ENCODE measurements around the gene NACA2. TPM values are rescaled to one million over a fixed set of nuclear protein-coding genes. Genes with fewer than 3 reads are reported as not detected.

NACA2 gene
- total and polyA plus RNA-seq, 2 of the 13 experiments (the other 11 are each of a cell fraction or from before 2014, with no cell fraction given), result 0.21 TPM; not detected in 1

- TF ChIP-seq ZNF281 (CRISPR knock-in tag; IDR thresholded peaks at IDR 0.05; ENCODE audit: borderline replicate concordance) (no peak), MYC (CRISPR knock-in tag; IDR thresholded peaks at IDR 0.05; ENCODE audit: borderline replicate concordance) (no peak), MAFK (conservative IDR thresholded peaks at IDR 0.05 in 1 of 2, IDR thresholded peaks at IDR 0.05 in 1 of 2; ENCODE audit: low read length in 2 of 2) (peak; percentile 15 to 74; a peak in 1 of 4 replicates), SALL1 (CRISPR knock-in tag; IDR thresholded peaks at IDR 0.05) (peak; percentile 91), ZBTB10 (CRISPR knock-in tag; IDR thresholded peaks at IDR 0.05; ENCODE audit: borderline replicate concordance) (no peak), ZNF674 (CRISPR knock-in tag; IDR thresholded peaks at IDR 0.05; ENCODE audit: low read depth) (no peak), TCF7 (IDR thresholded peaks at IDR 0.05; ENCODE audit: low read depth) (no peak; the same call in 1 of the 2 replicates), ELF3 (CRISPR knock-in tag; IDR thresholded peaks at IDR 0.05) (peak; percentile 61; the same call in 1 of the 2 replicates), ZNF136 (CRISPR knock-in tag; IDR thresholded peaks at IDR 0.05; ENCODE audit: low read depth) (no peak), ZNF367 (CRISPR knock-in tag; IDR thresholded peaks at IDR 0.05; ENCODE audit: borderline replicate concordance) (no peak), ZHX1 (CRISPR knock-in tag; IDR thresholded peaks at IDR 0.05; ENCODE audit: low read depth) (no peak), TEAD2 (CRISPR knock-in tag; IDR thresholded peaks at IDR 0.05) (no peak), CCAR2 (optimal IDR thresholded peaks at IDR 0.05; ENCODE audit: low read depth, low read length) (no peak), MED1 (CRISPR knock-in tag; IDR thresholded peaks at IDR 0.05) (peak; percentile 65), CBFB (CRISPR knock-in tag; IDR thresholded peaks at IDR 0.05) (peak; percentile 87)
- TF ChIP-seq, protein P1, sequence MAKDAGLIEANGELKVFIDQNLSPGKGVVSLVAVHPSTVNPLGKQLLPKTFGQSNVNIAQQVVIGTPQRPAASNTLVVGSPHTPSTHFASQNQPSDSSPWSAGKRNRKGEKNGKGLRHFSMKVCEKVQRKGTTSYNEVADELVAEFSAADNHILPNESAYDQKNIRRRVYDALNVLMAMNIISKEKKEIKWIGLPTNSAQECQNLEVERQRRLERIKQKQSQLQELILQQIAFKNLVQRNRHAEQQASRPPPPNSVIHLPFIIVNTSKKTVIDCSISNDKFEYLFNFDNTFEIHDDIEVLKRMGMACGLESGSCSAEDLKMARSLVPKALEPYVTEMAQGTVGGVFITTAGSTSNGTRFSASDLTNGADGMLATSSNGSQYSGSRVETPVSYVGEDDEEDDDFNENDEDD (CRISPR knock-in tag; IDR thresholded peaks at IDR 0.05; ENCODE audit: borderline replicate concordance), result no peak
- TF ChIP-seq, protein P2, sequence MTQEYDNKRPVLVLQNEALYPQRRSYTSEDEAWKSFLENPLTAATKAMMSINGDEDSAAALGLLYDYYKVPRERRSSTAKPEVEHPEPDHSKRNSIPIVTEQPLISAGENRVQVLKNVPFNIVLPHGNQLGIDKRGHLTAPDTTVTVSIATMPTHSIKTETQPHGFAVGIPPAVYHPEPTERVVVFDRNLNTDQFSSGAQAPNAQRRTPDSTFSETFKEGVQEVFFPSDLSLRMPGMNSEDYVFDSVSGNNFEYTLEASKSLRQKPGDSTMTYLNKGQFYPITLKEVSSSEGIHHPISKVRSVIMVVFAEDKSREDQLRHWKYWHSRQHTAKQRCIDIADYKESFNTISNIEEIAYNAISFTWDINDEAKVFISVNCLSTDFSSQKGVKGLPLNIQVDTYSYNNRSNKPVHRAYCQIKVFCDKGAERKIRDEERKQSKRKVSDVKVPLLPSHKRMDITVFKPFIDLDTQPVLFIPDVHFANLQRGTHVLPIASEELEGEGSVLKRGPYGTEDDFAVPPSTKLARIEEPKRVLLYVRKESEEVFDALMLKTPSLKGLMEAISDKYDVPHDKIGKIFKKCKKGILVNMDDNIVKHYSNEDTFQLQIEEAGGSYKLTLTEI (CRISPR knock-in tag; conservative IDR thresholded peaks at IDR 0.05), result no peak
Measured at GRCh38 chr17:61568219-61569072, 22.6 kb downstream of the NACA2 start (continued).

Measured in HepG2 (cell line).